Osteocyte (in vitro differentiated cells): Measurements from ENCODE around the gene SUB1. TPM values are rescaled to one million over a fixed set of nuclear protein-coding genes. Genes with fewer than 3 reads are reported as not detected.
A peak's percentile ranks its signal among the peaks of the same experiment; 100 is the strongest.

Experiments used
- DNase-seq: peaks from one replicate; pipeline ENCODE4 v3.0.0; 2021; ENCODE audit warnings: mixed read lengths; ENCODE audit not compliant: unreplicated experiment; ENCODE audit errors: extremely low spot score
- H3K27ac Mint-ChIP-seq: one replicate; pipeline ENCODE4 v1.8.0; 2021; ENCODE audit warnings: mild to moderate bottlenecking, mixed read lengths; ENCODE audit not compliant: unreplicated experiment
- H3K27me3 Mint-ChIP-seq: one replicate; pipeline ENCODE4 v1.8.0; 2021; ENCODE audit warnings: mixed read lengths; ENCODE audit not compliant: unreplicated experiment
- H3K36me3 Mint-ChIP-seq: one replicate; pipeline ENCODE4 v1.8.0; 2021; ENCODE audit warnings: mixed read lengths; ENCODE audit not compliant: unreplicated experiment
- H3K4me1 Mint-ChIP-seq: one replicate; pipeline ENCODE4 v1.8.0; 2021; ENCODE audit warnings: mixed read lengths; ENCODE audit not compliant: unreplicated experiment
- H3K4me3 Mint-ChIP-seq: one replicate; pipeline ENCODE4 v1.8.0; 2021; ENCODE audit warnings: mild to moderate bottlenecking, moderate library complexity, mixed read lengths; ENCODE audit not compliant: unreplicated experiment
- H3K9me3 Mint-ChIP-seq: one replicate; pipeline ENCODE4 v1.8.0; 2021; ENCODE audit warnings: mixed read lengths; ENCODE audit not compliant: unreplicated experiment
- total RNA-seq: library from RNA; stranded (reverse); gene quantifications from 2 replicates; pipeline ENCODE4 v1.2.1, GENCODE V29; 2021
- TF ChIP-seq, protein P1 (sequence below): fragments of 200-600 bp; sonication (generic); IDR thresholded peaks from 2 replicates; pipeline ENCODE4 v1.5.0; 2021; ENCODE audit warnings: antibody characterized with exemption, mild to moderate bottlenecking, moderate library complexity

Gene SUB1
- total RNA-seq, 1 donor from 2014 or later: 191 TPM

DNA sequence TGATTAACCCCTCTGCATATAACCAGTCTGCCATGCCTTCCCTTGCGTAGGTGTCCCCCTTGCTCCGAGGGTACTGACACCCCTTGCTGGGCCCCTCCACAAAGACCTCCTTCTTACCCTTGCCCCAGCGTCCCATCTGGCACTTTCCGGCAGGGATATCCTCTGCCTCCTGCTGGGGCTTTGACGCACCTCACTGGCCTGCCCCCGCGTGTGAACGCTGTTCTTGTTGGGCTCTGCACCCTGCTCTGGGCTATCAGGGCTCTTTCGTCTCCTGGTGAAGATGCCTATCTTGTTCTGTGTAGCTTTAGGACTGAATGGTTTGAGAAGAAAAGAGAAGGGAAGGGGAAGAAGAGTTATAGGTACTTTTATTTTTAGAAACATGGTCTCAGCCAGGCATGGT is 53.0 kb downstream of the SUB1 start:
- H3K27ac Mint-ChIP-seq: no peak overlapping the region
- H3K9me3 Mint-ChIP-seq: peaks cover 4% of the 10 kb centered on the region

DNA sequence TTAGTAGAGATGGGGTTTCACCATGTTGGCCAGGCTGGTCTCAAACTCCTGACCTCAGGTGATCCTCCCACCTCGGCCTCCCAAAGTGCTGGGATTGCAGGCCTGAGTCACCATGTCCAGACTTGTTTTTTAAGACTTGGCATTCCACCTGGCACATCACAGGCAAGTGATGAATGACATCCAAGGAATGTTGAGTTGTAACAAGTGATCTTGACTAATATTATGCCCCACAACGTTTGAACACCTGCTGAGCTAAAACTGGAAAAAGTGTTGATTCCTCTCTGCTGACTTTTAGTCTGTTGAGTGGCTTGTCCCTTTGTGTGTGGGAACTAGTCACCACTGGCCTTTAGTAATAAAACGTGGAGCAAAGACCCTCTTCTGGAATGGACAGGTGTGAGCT is 54.6 kb downstream of the SUB1 start:
- TF ChIP-seq, protein P1, sequence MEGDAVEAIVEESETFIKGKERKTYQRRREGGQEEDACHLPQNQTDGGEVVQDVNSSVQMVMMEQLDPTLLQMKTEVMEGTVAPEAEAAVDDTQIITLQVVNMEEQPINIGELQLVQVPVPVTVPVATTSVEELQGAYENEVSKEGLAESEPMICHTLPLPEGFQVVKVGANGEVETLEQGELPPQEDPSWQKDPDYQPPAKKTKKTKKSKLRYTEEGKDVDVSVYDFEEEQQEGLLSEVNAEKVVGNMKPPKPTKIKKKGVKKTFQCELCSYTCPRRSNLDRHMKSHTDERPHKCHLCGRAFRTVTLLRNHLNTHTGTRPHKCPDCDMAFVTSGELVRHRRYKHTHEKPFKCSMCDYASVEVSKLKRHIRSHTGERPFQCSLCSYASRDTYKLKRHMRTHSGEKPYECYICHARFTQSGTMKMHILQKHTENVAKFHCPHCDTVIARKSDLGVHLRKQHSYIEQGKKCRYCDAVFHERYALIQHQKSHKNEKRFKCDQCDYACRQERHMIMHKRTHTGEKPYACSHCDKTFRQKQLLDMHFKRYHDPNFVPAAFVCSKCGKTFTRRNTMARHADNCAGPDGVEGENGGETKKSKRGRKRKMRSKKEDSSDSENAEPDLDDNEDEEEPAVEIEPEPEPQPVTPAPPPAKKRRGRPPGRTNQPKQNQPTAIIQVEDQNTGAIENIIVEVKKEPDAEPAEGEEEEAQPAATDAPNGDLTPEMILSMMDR: no peak
- DNase-seq: no peak
- H3K27ac Mint-ChIP-seq: no peak overlapping the region
- H3K9me3 Mint-ChIP-seq: peaks cover 4% of the 10 kb centered on the region
- no peaks in the 10 kb centered on the region for H3K27me3 Mint-ChIP-seq
- no peaks in the 10 kb centered on the region for H3K36me3 Mint-ChIP-seq
- H3K4me3 Mint-ChIP-seq: no peak overlapping the region
- H3K4me1 Mint-ChIP-seq: peaks cover 22% of the 10 kb centered on the region

More for the DNA sequence above, 53.0 kb downstream of the SUB1 start:
- TF ChIP-seq, protein P1: no peak
- no peaks in the 10 kb centered on the region for H3K27me3 Mint-ChIP-seq
- DNase-seq: no peak
- peaks cover 22% of the 10 kb centered on the region for H3K4me1 Mint-ChIP-seq
- H3K36me3 Mint-ChIP-seq: no peaks in the 10 kb centered on the region
- no peak overlapping the region for H3K4me3 Mint-ChIP-seq

DNA sequence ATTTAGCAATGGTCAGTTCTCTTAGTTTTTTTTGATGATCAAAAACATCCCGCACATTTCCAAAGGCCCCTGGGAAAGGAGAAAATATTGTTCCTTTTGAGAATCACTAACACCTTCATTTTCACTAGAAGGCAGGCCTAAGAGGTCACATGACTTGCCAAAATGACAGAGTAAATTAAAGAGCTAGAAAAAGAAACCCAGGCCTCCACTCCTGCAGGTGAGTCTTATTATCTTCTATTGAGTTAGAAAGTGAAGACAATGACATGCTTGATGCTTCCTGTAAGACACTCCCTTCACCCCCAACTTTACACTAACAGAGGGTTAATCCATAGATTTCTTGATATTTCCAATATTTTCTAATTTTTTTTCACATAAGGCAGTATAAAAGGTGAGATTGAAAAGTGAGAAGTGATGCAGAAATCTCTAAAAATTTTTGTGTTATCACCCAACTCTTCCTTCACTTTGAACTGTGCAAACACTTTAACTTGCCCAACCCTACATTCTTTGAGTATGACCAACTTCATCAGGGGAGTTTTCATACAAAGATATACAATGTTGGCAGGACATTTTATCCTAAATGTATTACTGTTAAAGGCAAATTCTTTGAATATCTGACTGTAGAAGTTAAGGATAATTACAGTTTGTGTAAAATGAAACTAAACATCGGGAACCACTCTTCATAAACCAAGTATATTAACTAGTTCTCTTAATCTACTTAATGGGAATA is 57.1 kb downstream of the SUB1 start:
- Mint-ChIP-seq H3K36me3 (no peaks in the 10 kb centered on the region), H3K27me3 (no peaks in the 10 kb centered on the region), H3K27ac (peak overlapping the region; percentile 34), H3K9me3 (peaks cover 4% of the 10 kb centered on the region), H3K4me1 (peaks cover 31% of the 10 kb centered on the region), H3K4me3 (peak overlapping the region; percentile 17)
- DNase-seq: no peak
- TF ChIP-seq, protein P1: no peak

DNA sequence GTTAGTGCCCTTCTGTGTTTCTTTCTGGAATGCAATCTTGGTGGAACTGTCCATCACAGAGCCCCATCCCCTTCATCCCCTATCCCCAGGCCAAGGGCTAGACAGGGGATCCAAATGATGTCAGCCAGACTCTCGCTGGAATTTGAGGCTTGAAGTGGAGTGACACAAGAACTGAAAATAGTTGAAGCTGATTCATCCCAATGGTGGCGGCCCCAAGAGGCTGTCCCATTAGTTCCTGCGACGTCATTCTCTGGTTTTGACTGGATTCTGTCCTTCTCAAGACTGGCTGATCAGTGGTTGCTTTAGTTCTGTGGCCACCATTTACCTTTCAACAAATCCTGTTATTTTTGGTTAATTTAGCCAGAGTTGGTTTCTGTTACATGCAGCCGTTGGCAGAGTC is 59.9 kb downstream of the SUB1 start:
- no peak for DNase-seq
- Mint-ChIP-seq H3K27me3 (no peaks in the 10 kb centered on the region), H3K9me3 (peaks cover 4% of the 10 kb centered on the region), H3K27ac (no peak overlapping the region), H3K36me3 (no peaks in the 10 kb centered on the region), H3K4me3 (no peak overlapping the region), H3K4me1 (peaks cover 27% of the 10 kb centered on the region)
- TF ChIP-seq, protein P1: no peak

DNA sequence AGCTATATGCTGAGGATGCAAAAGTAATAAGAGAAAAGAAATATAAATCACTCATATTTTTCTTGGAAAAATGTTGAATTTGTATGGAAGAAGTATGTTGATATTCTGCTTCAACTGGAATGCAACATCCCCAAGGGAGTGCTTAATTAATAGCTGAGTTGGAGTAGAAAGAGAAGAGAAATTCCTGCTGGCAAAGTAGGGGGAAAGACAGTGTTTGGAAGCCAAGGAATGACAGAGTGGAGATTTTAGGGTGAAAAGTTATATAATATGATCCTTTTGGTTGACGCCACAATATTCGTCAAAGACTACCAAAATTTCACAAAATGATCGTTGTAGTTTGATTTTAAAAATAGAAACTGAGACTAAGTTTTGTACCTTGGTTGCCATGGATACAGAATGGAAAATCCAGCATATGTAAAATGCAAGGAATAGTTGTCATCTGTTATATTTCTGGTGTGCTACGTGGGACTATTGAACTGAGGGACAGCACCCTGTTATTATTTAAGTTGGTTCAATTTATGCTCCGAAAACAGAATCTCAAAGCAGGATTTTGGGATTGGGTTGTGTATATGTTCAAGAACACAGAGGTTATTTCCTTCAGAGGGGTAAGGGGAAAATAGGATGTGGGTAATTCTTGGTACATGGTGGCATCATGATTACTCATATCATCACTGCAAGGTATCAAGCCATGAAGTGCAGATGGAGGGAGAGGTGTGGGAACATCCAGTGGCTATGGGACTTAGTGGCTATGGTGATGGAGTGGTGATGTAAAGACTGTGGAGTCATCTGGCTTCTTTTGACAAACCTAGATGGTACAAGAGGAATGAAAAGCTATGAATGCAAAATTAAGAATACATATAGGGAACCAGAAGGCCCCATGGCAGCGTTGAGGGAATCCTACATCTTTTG is 61.0 kb downstream of the SUB1 start:
- peaks cover 21% of the 10 kb centered on the region for H3K4me1 Mint-ChIP-seq
- no peak overlapping the region for H3K27ac Mint-ChIP-seq
- H3K36me3 Mint-ChIP-seq: no peaks in the 10 kb centered on the region
- DNase-seq: no peak
- TF ChIP-seq, protein P1: no peak
- H3K4me3 Mint-ChIP-seq: no peak overlapping the region
- H3K27me3 Mint-ChIP-seq: no peaks in the 10 kb centered on the region
- H3K9me3 Mint-ChIP-seq: no peaks in the 10 kb centered on the region
